Liver (tissue), 9 donors: Measurements from ENCODE around the gene GAB2. TPM values are rescaled to one million over a fixed set of nuclear protein-coding genes. Genes with fewer than 3 reads are reported as not detected.

ENCODE experiments used
- DNase-seq: peaks from one replicate; pipeline ENCODE4 v3.0.0-alpha.2; 2017; ENCODE audit warnings: low spot score
- H3K27ac ChIP-seq, 2 donors: one replicate each; pipeline ENCODE4 v1.7.0; 2013; ENCODE audit warnings: inconsistent platforms in 2 of 2, low read length in 2 of 2, control low read depth in 1 of 2, low read depth in 1 of 2, mild to moderate bottlenecking in 1 of 2
- H3K27me3 ChIP-seq, 4 donors: one replicate each; pipeline versions ENCODE4 v1.6.1 to v1.7.0; 2013; ENCODE audit warnings: low read length in 3 of 4, inconsistent platforms in 1 of 4, mild to moderate bottlenecking in 1 of 4, moderate library complexity in 1 of 4; ENCODE audit not compliant: control insufficient read depth in 4 of 4, insufficient read depth in 4 of 4
- H3K36me3 ChIP-seq, 4 donors: one replicate each; pipeline versions ENCODE4 v1.6.1 to v1.7.0; 2013; ENCODE audit warnings: low read length in 3 of 4, mild to moderate bottlenecking in 3 of 4, low read depth in 1 of 4, moderate library complexity in 1 of 4; ENCODE audit not compliant: control insufficient read depth in 4 of 4, insufficient read depth in 3 of 4
- H3K4me1 ChIP-seq, 4 donors: one replicate each; pipeline versions ENCODE4 v1.6.1 to v1.7.0; 2013; ENCODE audit warnings: low read length in 3 of 4, mild to moderate bottlenecking in 3 of 4, moderate library complexity in 1 of 4; ENCODE audit not compliant: control insufficient read depth in 4 of 4, insufficient read depth in 4 of 4
- H3K4me3 ChIP-seq, 3 donors: one replicate each; pipeline versions ENCODE4 v1.6.1 to v1.7.0; 2013; ENCODE audit warnings: low read length in 3 of 3, control low read depth in 1 of 3, low read depth in 1 of 3, mild to moderate bottlenecking in 1 of 3
- H3K9ac ChIP-seq, 2 donors: one replicate each; pipeline ENCODE4 v1.7.0; 2013; ENCODE audit warnings: low read length in 2 of 2, mild to moderate bottlenecking in 2 of 2, moderate library complexity in 2 of 2, control low read depth in 1 of 2, low read depth in 1 of 2
- H3K9me3 ChIP-seq, 4 donors: one replicate each; pipeline versions ENCODE4 v1.6.1 to v1.7.0; 2013; ENCODE audit warnings: low read length in 3 of 4; ENCODE audit not compliant: control insufficient read depth in 4 of 4
- ATF3 ChIP-seq: IDR thresholded peaks from 2 replicates; pipeline ENCODE4 v1.6.1; 2016; ENCODE audit warnings: antibody characterized with exemption
- CTCF ChIP-seq: fragments of 150-350 bp; IDR thresholded peaks from 2 replicates; pipeline ENCODE4 v1.5.1; 2017; ENCODE audit warnings: improper control_type of control experiment, low read depth, low read length; ENCODE audit not compliant: missing input control
- EGR1 ChIP-seq, 2 donors: IDR thresholded peaks; 2 replicates each; pipeline ENCODE4 v1.6.1; 2016 to 2018; ENCODE audit warnings: antibody characterized with exemption in 2 of 2, low read depth in 2 of 2
- FOXA1 ChIP-seq: IDR thresholded peaks from 2 replicates; pipeline ENCODE4 v1.6.1; 2016; ENCODE audit warnings: antibody characterized with exemption
- FOXA2 ChIP-seq: IDR thresholded peaks from 2 replicates; pipeline ENCODE4 v1.6.1; 2016; ENCODE audit warnings: antibody characterized with exemption
- GABPA ChIP-seq, 2 donors: IDR thresholded peaks in 1 of 2; conservative IDR thresholded peaks in 1 of 2; 2 replicates each; pipeline ENCODE4 v1.6.1; 2016; ENCODE audit warnings: antibody characterized with exemption in 2 of 2, mild to moderate bottlenecking in 1 of 2, moderate library complexity in 1 of 2
- HNF4A ChIP-seq, 2 donors: conservative IDR thresholded peaks; 2 replicates each; pipeline ENCODE4 v1.6.1; 2016; ENCODE audit warnings: antibody characterized with exemption in 2 of 2, mild to moderate bottlenecking in 2 of 2
- HNF4G ChIP-seq: IDR thresholded peaks from 2 replicates; pipeline ENCODE4 v1.6.1; 2016; ENCODE audit warnings: antibody characterized with exemption
- JUND ChIP-seq, 2 donors: IDR thresholded peaks; 2 replicates each; pipeline ENCODE4 v1.6.1; 2016; ENCODE audit warnings: antibody characterized with exemption in 2 of 2
- MAX ChIP-seq: IDR thresholded peaks from 2 replicates; pipeline ENCODE4 v1.6.1; 2016; ENCODE audit warnings: antibody characterized with exemption
- NR2F2 ChIP-seq: IDR thresholded peaks from 2 replicates; pipeline ENCODE4 v1.6.1; 2016; ENCODE audit warnings: antibody characterized with exemption
- RAD21 ChIP-seq, 2 donors: IDR thresholded peaks; 2 replicates each; pipeline ENCODE4 v1.6.1; 2016; ENCODE audit warnings: antibody characterized with exemption in 2 of 2, mild to moderate bottlenecking in 2 of 2
- REST ChIP-seq: IDR thresholded peaks from 2 replicates; pipeline ENCODE4 v1.6.1; 2016; ENCODE audit warnings: antibody characterized with exemption, mild to moderate bottlenecking
- RXRA ChIP-seq, 2 donors: IDR thresholded peaks; 2 replicates each; pipeline ENCODE4 v1.6.1; 2017 to 2018; ENCODE audit warnings: antibody characterized with exemption in 2 of 2, mild to moderate bottlenecking in 1 of 2
- SP1 ChIP-seq: IDR thresholded peaks from 2 replicates; pipeline ENCODE4 v1.6.1; 2018; ENCODE audit warnings: antibody characterized with exemption, mild to moderate bottlenecking
- TAF1 ChIP-seq: conservative IDR thresholded peaks from 2 replicates; pipeline ENCODE4 v1.6.1; 2016; ENCODE audit warnings: antibody characterized with exemption, mild to moderate bottlenecking
- YY1 ChIP-seq: IDR thresholded peaks from 2 replicates; pipeline ENCODE4 v1.6.1; 2016; ENCODE audit warnings: antibody characterized with exemption, mild to moderate bottlenecking
- ZBTB33 ChIP-seq: IDR thresholded peaks from 2 replicates; pipeline ENCODE4 v1.6.1; 2016; ENCODE audit warnings: antibody characterized with exemption
- WGBS: extraction: QIAGEN DNeasy Blood & Tissue Kit; methylation state at CpG from one replicate; pipeline ENCODE4 v1.1.7; 2013; 5-methylcytosine and 5-hydroxymethylcytosine counted together
- polyA plus RNA-seq, 2 donors: library from polyadenylated mRNA; stranded (reverse) in 1 of 2; unstranded in 1 of 2; fragments of 200-250 nt in 1 of 2; fragments of >200 nt in 1 of 2; fragmentation: Nextera tagmentation in 1 of 2; extraction: Ambion mirVana in 1 of 2; gene quantifications; one replicate each; pipeline versions ENCODE4 v1.2.1 to v1.2.3, GENCODE V29; 2013 to 2015
- total RNA-seq, 2 donors: library from RNA; depleted of rRNA; stranded (reverse); fragments of >200 nt; gene quantifications; one replicate each; pipeline ENCODE4 v1.2.3, GENCODE V29; 2014
- donor health status: healthy.
- donor health status: healthy.
- donor health status: healthy.
- donor health status: healthy.
- donor health status: healthy.

Gene GAB2
- total and polyA plus RNA-seq, 4 donors, result 1.3 to 3.6 (median 2.5) TPM

GRCh38 chr11:78276311-78276710 is 141.3 kb downstream of the GAB2 start:
- H3K4me1 ChIP-seq, result peaks cover 0 to 18% (median 8%) of the 10 kb centered on the region in 4 donors
- no peak for TF ChIP-seq FOXA1
- TF ChIP-seq RAD21 (IDR thresholded peaks at IDR 0.05), result no peak
- no peak for TF ChIP-seq NR2F2
- no peak for TF ChIP-seq ATF3
- TF ChIP-seq SP1, result no peak
- no peak for TF ChIP-seq JUND (IDR thresholded peaks at IDR 0.05)
- no peak for TF ChIP-seq CTCF
- TF ChIP-seq ZBTB33, result no peak
- no peak for TF ChIP-seq RXRA (IDR thresholded peaks at IDR 0.05)
- no peak for TF ChIP-seq HNF4G
- TF ChIP-seq EGR1 (IDR thresholded peaks at IDR 0.05; ENCODE audit: low read depth in 2 of 2), result no peak
- TF ChIP-seq REST, result no peak
- TF ChIP-seq GABPA (IDR thresholded peaks at IDR 0.05 in 1 of 2, conservative IDR thresholded peaks at IDR 0.05 in 1 of 2), result no peak
- TF ChIP-seq MAX, result no peak
- no peak for TF ChIP-seq FOXA2
- TF ChIP-seq YY1, result no peak
- no peak for TF ChIP-seq HNF4A (conservative IDR thresholded peaks at IDR 0.05)
- TF ChIP-seq TAF1, result no peak
- H3K9ac ChIP-seq, result no peak overlapping the region
- DNase-seq, result no peak
- H3K4me3 ChIP-seq, result no peak overlapping the region
- WGBS, result 98% methylated on average over 3 of the region's 3 CpGs
- H3K27ac ChIP-seq, result no peak overlapping the region
- no peaks in the 10 kb centered on the region for H3K36me3 ChIP-seq
- H3K9me3 ChIP-seq, result peaks cover 0 to 2% (median 0%) of the 10 kb centered on the region in 4 donors
- H3K27me3 ChIP-seq, result no peaks in the 10 kb centered on the region
